KOPT-K1 (cell line): Measurements from ENCODE around the gene AUP1.
"Not testable (repeated sequence)": the region's sequence is repeated elsewhere in the genome, so short reads cannot be mapped to it uniquely, and the experiment has no call there.

Source experiments
- H3K27ac ChIP-seq: fragments of 200-600 bp; sonication (generic); 2 replicates; pipeline ENCODE4 v1.5.1; 2016; ENCODE audit warnings: antibody characterized with exemption, mild to moderate bottlenecking, low read depth, low read length; ENCODE audit not compliant: poor library complexity, severe bottlenecking
- H3K36me3 ChIP-seq: fragments of 200-600 bp; sonication (generic); 2 replicates; pipeline ENCODE4 v1.5.1; 2017; ENCODE audit warnings: antibody characterized with exemption, mild to moderate bottlenecking, low read length, moderate library complexity; ENCODE audit not compliant: insufficient read depth
- H3K9me3 ChIP-seq: fragments of 200-600 bp; sonication (generic); 2 replicates; pipeline ENCODE4 v1.5.1; 2017; ENCODE audit warnings: antibody characterized with exemption, low read length, mild to moderate bottlenecking; ENCODE audit not compliant: insufficient read depth, poor library complexity, severe bottlenecking

Gene AUP1

GRCh38 chr2:74488643-74489481 is 40.6 kb downstream of the AUP1 start:
- no peak overlapping the region for H3K27ac ChIP-seq
- H3K9me3 ChIP-seq: no peaks in the 10 kb centered on the region
- H3K36me3 ChIP-seq: peaks cover 85% of the 10 kb centered on the region

- H3K27ac ChIP-seq: no peak overlapping the region
These were observed 43.4 kb downstream of the AUP1 start for GRCh38 chr2:74486141-74486540.

GRCh38 chr2:74483675-74484164 is 45.8 kb downstream of the AUP1 start:
- not testable (repeated sequence) for H3K9me3 ChIP-seq
- peaks cover 57% of the 10 kb centered on the region for H3K36me3 ChIP-seq
- peak overlapping the region; percentile 83 for H3K27ac ChIP-seq

More at GRCh38 chr2:74486141-74486540, 43.4 kb downstream of the AUP1 start:
- Histone ChIP-seq H3K9me3 (no peaks in the 10 kb centered on the region), H3K36me3 (peaks cover 60% of the 10 kb centered on the region)

- no peaks in the 10 kb centered on the region for H3K9me3 ChIP-seq
These were observed 46.5 kb downstream of the AUP1 start, which contains the start of the genes CCDC142 and TTC31 for GRCh38 chr2:74482801-74483674. TSS of gene CCDC142 (minus strand) at chr2:74482998. CDS start at chr2:74482837, 161 bp downstream. TSS of gene TTC31 (plus strand) at chr2:74483081. CDS start at chr2:74483096, 15 bp downstream.

GRCh38 chr2:74481961-74482800 is 47.3 kb downstream of the AUP1 start:
- Histone ChIP-seq H3K36me3 (peaks cover 56% of the 10 kb centered on the region), H3K9me3 (no peaks in the 10 kb centered on the region), H3K27ac (peak overlapping the region; percentile 83)

More at GRCh38 chr2:74482801-74483674, 46.5 kb downstream of the AUP1 start, which contains the start of the genes CCDC142 and TTC31:
- Histone ChIP-seq H3K36me3 (peaks cover 53% of the 10 kb centered on the region), H3K27ac (peak within 1 kb of the TSS; percentile 83)

- Histone ChIP-seq H3K27ac (peak overlapping the region; percentile 83), H3K9me3 (no peaks in the 10 kb centered on the region), H3K36me3 (peaks cover 56% of the 10 kb centered on the region)
These were observed 48.1 kb downstream of the AUP1 start for GRCh38 chr2:74481431-74481830.
